Measurements from ENCODE around the gene PPP4R1. TPM values are rescaled to one million over a fixed set of nuclear protein-coding genes. Genes with fewer than 3 reads are reported as not detected.

Gene PPP4R1
- total RNA-seq, 1 experiment from 2014 or later = 71.1 TPM

DNA sequence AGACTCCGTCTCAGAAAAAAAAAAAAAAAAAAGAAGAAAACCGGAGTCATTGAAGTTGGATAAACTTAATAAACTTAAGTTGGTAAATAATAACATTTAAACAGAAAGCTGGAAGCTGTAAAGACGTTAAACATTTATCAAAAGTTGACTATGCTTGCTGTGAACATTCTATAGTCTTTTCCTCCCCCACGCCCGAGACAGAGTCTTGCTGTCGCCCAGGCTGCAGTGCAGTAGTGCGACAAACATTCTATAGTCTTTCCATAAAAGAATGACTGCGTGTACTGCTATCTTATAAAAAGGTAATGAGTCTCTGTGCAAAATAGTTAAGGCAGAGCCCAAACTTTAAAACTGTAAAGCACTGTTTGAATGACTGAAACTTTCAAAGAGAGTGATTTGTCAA, 45.2 kb downstream of the PPP4R1 start:
- Mint-ChIP-seq H3K9me3 (no peaks in the 10 kb centered on the region), H3K4me3 (no peak overlapping the region), H3K27ac (no peak overlapping the region), H3K4me1 (peaks cover under 1% of the 10 kb centered on the region), H3K27me3 (ENCODE audit: low read depth) (no peaks in the 10 kb centered on the region), H3K36me3 (peaks cover 24% of the 10 kb centered on the region)
- no peak for ATAC-seq
- ChIA-PET POLR2A (no interaction called here), CTCF (interaction anchor here (0.6 kb wide), 1 partner anchor 11 kb away, joined by 3 read pairs; no protein-coding TSS in a partner anchor)
- DNase-seq (ENCODE audit: low spot score) = no peak
- TF ChIP-seq TEAD4 (CRISPR knock-in tag; IDR thresholded peaks at IDR 0.05) (no peak), GABPB1 (CRISPR knock-in tag; IDR thresholded peaks at IDR 0.05) (no peak), TEAD1 (CRISPR knock-in tag; IDR thresholded peaks at IDR 0.05) (no peak), IRF2 (CRISPR knock-in tag; IDR thresholded peaks at IDR 0.05; ENCODE audit: borderline replicate concordance, low read depth) (no peak), MYBL2 (CRISPR knock-in tag; IDR thresholded peaks at IDR 0.05) (no peak)
- TF ChIP-seq, protein P1, sequence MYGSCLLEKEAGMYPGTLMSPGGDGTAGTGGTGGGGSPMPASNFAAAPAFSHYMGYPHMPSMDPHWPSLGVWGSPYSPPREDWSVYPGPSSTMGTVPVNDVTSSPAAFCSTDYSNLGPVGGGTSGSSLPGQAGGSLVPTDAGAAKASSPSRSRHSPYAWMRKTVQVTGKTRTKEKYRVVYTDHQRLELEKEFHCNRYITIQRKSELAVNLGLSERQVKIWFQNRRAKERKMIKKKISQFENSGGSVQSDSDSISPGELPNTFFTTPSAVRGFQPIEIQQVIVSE (CRISPR knock-in tag; IDR thresholded peaks at IDR 0.05; ENCODE audit: borderline replicate concordance) = no peak
- TF ChIP-seq, protein P2, sequence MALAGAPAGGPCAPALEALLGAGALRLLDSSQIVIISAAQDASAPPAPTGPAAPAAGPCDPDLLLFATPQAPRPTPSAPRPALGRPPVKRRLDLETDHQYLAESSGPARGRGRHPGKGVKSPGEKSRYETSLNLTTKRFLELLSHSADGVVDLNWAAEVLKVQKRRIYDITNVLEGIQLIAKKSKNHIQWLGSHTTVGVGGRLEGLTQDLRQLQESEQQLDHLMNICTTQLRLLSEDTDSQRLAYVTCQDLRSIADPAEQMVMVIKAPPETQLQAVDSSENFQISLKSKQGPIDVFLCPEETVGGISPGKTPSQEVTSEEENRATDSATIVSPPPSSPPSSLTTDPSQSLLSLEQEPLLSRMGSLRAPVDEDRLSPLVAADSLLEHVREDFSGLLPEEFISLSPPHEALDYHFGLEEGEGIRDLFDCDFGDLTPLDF (CRISPR knock-in tag; IDR thresholded peaks at IDR 0.05) = no peak
- TF ChIP-seq, protein P3, sequence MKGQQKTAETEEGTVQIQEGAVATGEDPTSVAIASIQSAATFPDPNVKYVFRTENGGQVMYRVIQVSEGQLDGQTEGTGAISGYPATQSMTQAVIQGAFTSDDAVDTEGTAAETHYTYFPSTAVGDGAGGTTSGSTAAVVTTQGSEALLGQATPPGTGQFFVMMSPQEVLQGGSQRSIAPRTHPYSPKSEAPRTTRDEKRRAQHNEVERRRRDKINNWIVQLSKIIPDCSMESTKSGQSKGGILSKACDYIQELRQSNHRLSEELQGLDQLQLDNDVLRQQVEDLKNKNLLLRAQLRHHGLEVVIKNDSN (CRISPR knock-in tag; IDR thresholded peaks at IDR 0.05) = no peak

DNA sequence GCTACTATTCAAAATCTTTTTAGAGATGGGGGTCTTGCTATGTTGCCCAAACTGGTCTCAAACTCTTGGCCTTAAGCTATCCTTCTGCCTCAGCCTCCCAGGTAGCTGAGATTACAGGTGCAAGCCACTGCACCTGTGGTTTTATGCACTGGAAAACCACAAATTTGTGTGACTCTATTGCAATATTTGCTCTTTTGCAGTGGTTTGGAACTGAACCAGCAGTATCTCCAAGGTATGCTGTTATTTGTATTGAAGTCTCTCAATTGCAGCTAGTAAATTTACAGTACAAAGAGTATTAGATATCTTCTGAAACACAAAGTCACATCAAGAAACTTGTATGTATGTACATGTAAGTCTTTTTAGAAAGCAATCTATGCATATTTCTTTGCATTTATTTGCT, 46.2 kb downstream of the PPP4R1 start:
- TF ChIP-seq, protein P1 (CRISPR knock-in tag; IDR thresholded peaks at IDR 0.05; ENCODE audit: borderline replicate concordance) = no peak
- TF ChIP-seq FOXJ3 (CRISPR knock-in tag; IDR thresholded peaks at IDR 0.05; ENCODE audit: borderline replicate concordance) = no peak
- no peak for TF ChIP-seq ZBTB21 (CRISPR knock-in tag; IDR thresholded peaks at IDR 0.05; ENCODE audit: borderline replicate concordance)
- no peak for TF ChIP-seq ZNF219 (CRISPR knock-in tag; IDR thresholded peaks at IDR 0.05; ENCODE audit: borderline replicate concordance)
- TF ChIP-seq HMGA2 (CRISPR knock-in tag; IDR thresholded peaks at IDR 0.05) = no peak
- no peak for TF ChIP-seq IRF2 (CRISPR knock-in tag; IDR thresholded peaks at IDR 0.05; ENCODE audit: borderline replicate concordance, low read depth)
- TF ChIP-seq ZNF263 (CRISPR knock-in tag; IDR thresholded peaks at IDR 0.05; ENCODE audit: low read depth) = no peak
- TF ChIP-seq OVOL2 (CRISPR knock-in tag; IDR thresholded peaks at IDR 0.05; ENCODE audit: borderline replicate concordance) = no peak
- no peak for TF ChIP-seq ZNF671 (CRISPR knock-in tag; IDR thresholded peaks at IDR 0.05)
- TF ChIP-seq TEAD4 (CRISPR knock-in tag; IDR thresholded peaks at IDR 0.05) = no peak
- no peak for TF ChIP-seq ESRRA (CRISPR knock-in tag; IDR thresholded peaks at IDR 0.05; ENCODE audit: borderline replicate concordance)
- Mint-ChIP-seq H3K27me3 (ENCODE audit: low read depth) (no peaks in the 10 kb centered on the region), H3K27ac (no peak overlapping the region), H3K36me3 (peaks cover 27% of the 10 kb centered on the region), H3K9me3 (no peaks in the 10 kb centered on the region), H3K4me1 (no peaks in the 10 kb centered on the region), H3K4me3 (no peak overlapping the region)
- CTCF ChIA-PET = interaction anchor here (1.5 kb wide), 1 partner anchor 52 kb away, joined by 6 read pairs; no protein-coding TSS in a partner anchor
- POLR2A ChIA-PET = no interaction called here
- DNase-seq (ENCODE audit: low spot score) (no peak), ATAC-seq (no peak)

DNA sequence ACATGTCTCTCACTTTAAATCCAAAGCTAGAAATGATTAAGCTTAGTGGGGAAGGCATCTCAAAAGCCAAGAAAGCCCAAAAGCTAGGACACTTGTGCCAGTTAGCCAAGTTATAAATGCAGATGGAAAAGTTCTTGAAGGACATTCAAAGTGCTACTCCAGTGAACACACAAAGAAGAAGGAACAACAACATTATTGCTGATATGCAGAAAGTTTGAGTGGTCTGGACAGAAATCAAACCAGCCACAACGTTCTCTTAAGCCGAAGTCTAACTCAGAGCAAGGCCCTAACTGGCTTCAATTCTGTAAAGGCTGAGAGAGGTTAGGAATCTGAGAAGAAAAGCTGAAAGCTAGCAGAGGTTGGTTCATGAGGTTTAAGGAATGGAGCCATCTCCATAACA, 49.0 kb downstream of the PPP4R1 start:
- H3K4me3 Mint-ChIP-seq = no peak overlapping the region
- POLR2A ChIA-PET = no interaction called here
- H3K27ac Mint-ChIP-seq = no peak overlapping the region
- CTCF ChIA-PET = interaction anchor here (2.8 kb wide), 1 partner anchor 10 kb away, joined by 10 read pairs; no protein-coding TSS in a partner anchor
- DNase-seq (ENCODE audit: low spot score) = no peak
- H3K4me1 Mint-ChIP-seq = no peaks in the 10 kb centered on the region
- no peaks in the 10 kb centered on the region for H3K9me3 Mint-ChIP-seq
- peaks cover 38% of the 10 kb centered on the region for H3K36me3 Mint-ChIP-seq
- no peaks in the 10 kb centered on the region for H3K27me3 Mint-ChIP-seq (ENCODE audit: low read depth)
- ATAC-seq = no peak
- TF ChIP-seq JAZF1 (CRISPR knock-in tag; IDR thresholded peaks at IDR 0.05) = no peak
- TF ChIP-seq HMGA2 (CRISPR knock-in tag; IDR thresholded peaks at IDR 0.05) = no peak
- no peak for TF ChIP-seq EMX1 (CRISPR knock-in tag; IDR thresholded peaks at IDR 0.05)
- no peak for TF ChIP-seq PRRX2 (CRISPR knock-in tag; IDR thresholded peaks at IDR 0.05)
- TF ChIP-seq, protein P4, sequence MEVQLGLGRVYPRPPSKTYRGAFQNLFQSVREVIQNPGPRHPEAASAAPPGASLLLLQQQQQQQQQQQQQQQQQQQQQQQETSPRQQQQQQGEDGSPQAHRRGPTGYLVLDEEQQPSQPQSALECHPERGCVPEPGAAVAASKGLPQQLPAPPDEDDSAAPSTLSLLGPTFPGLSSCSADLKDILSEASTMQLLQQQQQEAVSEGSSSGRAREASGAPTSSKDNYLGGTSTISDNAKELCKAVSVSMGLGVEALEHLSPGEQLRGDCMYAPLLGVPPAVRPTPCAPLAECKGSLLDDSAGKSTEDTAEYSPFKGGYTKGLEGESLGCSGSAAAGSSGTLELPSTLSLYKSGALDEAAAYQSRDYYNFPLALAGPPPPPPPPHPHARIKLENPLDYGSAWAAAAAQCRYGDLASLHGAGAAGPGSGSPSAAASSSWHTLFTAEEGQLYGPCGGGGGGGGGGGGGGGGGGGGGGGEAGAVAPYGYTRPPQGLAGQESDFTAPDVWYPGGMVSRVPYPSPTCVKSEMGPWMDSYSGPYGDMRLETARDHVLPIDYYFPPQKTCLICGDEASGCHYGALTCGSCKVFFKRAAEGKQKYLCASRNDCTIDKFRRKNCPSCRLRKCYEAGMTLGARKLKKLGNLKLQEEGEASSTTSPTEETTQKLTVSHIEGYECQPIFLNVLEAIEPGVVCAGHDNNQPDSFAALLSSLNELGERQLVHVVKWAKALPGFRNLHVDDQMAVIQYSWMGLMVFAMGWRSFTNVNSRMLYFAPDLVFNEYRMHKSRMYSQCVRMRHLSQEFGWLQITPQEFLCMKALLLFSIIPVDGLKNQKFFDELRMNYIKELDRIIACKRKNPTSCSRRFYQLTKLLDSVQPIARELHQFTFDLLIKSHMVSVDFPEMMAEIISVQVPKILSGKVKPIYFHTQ (CRISPR knock-in tag; IDR thresholded peaks at IDR 0.05) = no peak
- no peak for TF ChIP-seq CREM (CRISPR knock-in tag; IDR thresholded peaks at IDR 0.05)
- no peak for TF ChIP-seq TCF7 (CRISPR knock-in tag; IDR thresholded peaks at IDR 0.05; ENCODE audit: low read depth)
- TF ChIP-seq JUN (CRISPR knock-in tag; IDR thresholded peaks at IDR 0.05) = no peak
- TF ChIP-seq ZNF219 (CRISPR knock-in tag; IDR thresholded peaks at IDR 0.05; ENCODE audit: borderline replicate concordance) = no peak
- TF ChIP-seq ZNF396 (CRISPR knock-in tag; IDR thresholded peaks at IDR 0.05; ENCODE audit: borderline replicate concordance) = no peak
- no peak for TF ChIP-seq FOXK1 (CRISPR knock-in tag; IDR thresholded peaks at IDR 0.05)
- TF ChIP-seq NFE2L1 (CRISPR knock-in tag; IDR thresholded peaks at IDR 0.05) = no peak
- TF ChIP-seq, protein P5, sequence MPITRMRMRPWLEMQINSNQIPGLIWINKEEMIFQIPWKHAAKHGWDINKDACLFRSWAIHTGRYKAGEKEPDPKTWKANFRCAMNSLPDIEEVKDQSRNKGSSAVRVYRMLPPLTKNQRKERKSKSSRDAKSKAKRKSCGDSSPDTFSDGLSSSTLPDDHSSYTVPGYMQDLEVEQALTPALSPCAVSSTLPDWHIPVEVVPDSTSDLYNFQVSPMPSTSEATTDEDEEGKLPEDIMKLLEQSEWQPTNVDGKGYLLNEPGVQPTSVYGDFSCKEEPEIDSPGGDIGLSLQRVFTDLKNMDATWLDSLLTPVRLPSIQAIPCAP (CRISPR knock-in tag; IDR thresholded peaks at IDR 0.05) = no peak
- TF ChIP-seq FOXP1 (CRISPR knock-in tag; IDR thresholded peaks at IDR 0.05; ENCODE audit: borderline replicate concordance) = no peak
